ENCODE data around the gene SYNC.
"Not testable (repeated sequence)": the region's sequence is repeated elsewhere in the genome, so short reads cannot be mapped to it uniquely, and the experiment has no call there.

The SYNC gene

DNA sequence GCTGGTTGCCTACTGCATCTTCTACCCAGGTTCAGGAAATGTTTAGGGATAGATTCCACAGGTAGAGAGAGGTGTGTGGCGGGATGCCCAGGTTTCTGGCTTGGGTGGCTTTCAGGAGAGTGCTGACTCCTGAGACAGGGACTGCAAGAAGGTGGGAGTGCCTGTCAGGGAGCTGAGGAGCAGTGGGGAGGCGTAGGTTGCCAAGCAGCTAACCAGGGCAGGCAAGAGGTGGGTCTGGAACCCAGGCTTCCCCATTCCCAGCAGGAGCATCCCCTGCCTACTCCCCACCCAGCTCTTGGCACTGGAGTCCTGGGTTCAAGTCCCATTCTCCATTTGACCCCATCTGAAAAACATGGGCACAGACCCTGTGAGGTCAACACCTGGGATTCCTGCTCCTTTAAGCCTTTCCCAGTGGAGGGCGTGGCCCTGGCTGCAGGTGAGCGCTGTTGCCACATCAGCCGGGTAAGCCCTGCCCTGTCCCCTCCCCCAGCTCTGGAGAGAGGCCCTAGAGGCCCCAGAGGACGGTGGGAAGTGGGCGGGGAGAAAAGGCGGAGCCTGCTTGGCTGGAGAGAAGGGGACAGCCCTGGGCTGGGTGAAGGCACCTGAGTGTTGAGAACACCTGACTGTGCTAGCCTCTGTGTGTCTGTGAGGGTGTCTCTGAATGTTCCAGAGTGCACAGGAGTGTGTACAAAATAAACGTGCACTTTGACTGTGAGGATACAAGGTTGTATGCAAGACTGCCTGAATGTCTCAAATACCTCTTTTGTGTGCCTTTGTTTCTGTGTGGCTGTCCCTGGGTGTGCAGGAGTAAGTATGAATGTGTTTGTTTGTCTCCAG lies 14.0 kb upstream of the SYNC start:
- Histone ChIP-seq H3K4me1 (ENCODE audit: control insufficient read depth, insufficient read depth, low read length) (no peaks in the 10 kb centered on the region), H3K4me3 (ENCODE audit: low read length) (no peak overlapping the region), H3K36me3 (ENCODE audit: control insufficient read depth, insufficient read depth, low read length) (no peaks in the 10 kb centered on the region), H3K27me3 (ENCODE audit: control insufficient read depth, insufficient read depth, low read length) (no peaks in the 10 kb centered on the region), H3K9ac (ENCODE audit: low read length) (no peak overlapping the region), H3K27ac (ENCODE audit: low read depth, low read length) (no peak overlapping the region)

DNA sequence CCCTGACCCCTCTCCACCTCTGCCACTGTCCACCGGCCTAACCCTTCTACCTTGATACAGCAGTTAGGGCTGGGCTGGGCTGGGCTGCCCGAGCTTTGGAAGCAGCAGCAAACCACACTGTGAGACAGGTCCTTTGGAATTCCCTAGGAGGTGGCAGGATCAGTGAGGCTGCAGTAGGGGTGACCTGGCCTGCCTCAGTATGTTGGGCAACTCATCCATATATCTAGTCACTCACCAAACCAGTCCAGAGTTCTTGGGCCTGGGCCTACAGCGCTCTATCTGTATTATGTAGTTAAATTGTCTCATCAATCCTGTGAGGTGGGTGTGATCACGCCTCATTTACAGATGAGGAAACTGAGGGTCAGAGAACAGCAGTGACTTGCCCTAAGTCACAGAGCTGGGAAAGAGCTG lies 13.3 kb upstream of the SYNC start:
- no peaks in the 10 kb centered on the region for H3K27me3 ChIP-seq (ENCODE audit: control insufficient read depth, insufficient read depth, low read length)
- H3K36me3 ChIP-seq (ENCODE audit: control insufficient read depth, insufficient read depth, low read length): no peaks in the 10 kb centered on the region
- H3K4me1 ChIP-seq (ENCODE audit: control insufficient read depth, insufficient read depth, low read length): no peaks in the 10 kb centered on the region
- no peak overlapping the region for H3K9ac ChIP-seq (ENCODE audit: low read length)
- no peak overlapping the region for H3K27ac ChIP-seq (ENCODE audit: low read depth, low read length)
- no peak overlapping the region for H3K4me3 ChIP-seq (ENCODE audit: low read length)

DNA sequence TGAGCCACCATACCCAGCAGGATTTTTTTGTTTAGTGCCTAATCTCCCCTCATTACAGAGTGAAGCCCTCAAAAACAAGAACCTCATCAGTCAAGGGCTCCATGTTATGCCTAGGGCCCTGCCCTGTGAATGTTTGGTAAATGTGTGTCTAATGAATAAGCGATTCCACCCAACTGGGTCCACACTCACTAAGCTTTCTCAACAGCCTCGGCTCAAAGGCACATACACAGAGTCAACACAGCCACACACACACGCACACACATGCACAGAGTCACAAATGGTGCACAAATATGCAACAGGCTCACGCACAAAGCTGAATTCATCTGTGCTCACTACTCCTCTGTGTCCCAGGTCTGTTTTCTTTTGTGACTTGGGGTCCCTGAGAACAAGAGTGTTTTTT lies 11.7 kb upstream of the SYNC start:
- no peak overlapping the region for H3K9ac ChIP-seq (ENCODE audit: low read length)
- no peaks in the 10 kb centered on the region for H3K36me3 ChIP-seq (ENCODE audit: control insufficient read depth, insufficient read depth, low read length)
- H3K27ac ChIP-seq (ENCODE audit: low read depth, low read length): no peak overlapping the region
- no peaks in the 10 kb centered on the region for H3K4me1 ChIP-seq (ENCODE audit: control insufficient read depth, insufficient read depth, low read length)
- H3K4me3 ChIP-seq (ENCODE audit: low read length): no peak overlapping the region
- H3K27me3 ChIP-seq (ENCODE audit: control insufficient read depth, insufficient read depth, low read length): no peaks in the 10 kb centered on the region

DNA sequence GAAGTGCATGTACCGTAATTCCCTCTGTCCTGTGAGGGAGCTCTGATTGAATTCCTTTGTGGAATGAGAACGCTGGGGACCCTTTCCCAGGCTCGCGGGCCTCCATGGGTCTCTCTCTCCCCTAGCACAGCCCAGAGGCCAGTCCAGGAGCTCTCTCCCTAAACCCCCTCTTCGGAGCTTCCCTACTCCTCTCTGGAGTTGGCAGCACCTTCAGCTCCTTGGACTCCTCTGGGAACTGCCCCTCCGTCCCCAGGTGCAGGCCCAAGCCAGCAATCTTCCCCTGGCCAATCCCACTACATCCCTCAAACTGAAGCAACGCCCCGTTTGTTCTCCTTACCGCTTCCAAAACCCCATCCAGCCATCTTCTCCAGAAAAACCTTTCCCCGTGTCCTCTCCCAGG lies 10.5 kb upstream of the SYNC start:
- H3K4me3 ChIP-seq (ENCODE audit: low read length): no peak overlapping the region
- H3K27ac ChIP-seq (ENCODE audit: low read depth, low read length): no peak overlapping the region
- H3K4me1 ChIP-seq (ENCODE audit: control insufficient read depth, insufficient read depth, low read length): no peaks in the 10 kb centered on the region
- no peaks in the 10 kb centered on the region for H3K36me3 ChIP-seq (ENCODE audit: control insufficient read depth, insufficient read depth, low read length)
- no peak overlapping the region for H3K9ac ChIP-seq (ENCODE audit: low read length)
- no peaks in the 10 kb centered on the region for H3K27me3 ChIP-seq (ENCODE audit: control insufficient read depth, insufficient read depth, low read length)

DNA sequence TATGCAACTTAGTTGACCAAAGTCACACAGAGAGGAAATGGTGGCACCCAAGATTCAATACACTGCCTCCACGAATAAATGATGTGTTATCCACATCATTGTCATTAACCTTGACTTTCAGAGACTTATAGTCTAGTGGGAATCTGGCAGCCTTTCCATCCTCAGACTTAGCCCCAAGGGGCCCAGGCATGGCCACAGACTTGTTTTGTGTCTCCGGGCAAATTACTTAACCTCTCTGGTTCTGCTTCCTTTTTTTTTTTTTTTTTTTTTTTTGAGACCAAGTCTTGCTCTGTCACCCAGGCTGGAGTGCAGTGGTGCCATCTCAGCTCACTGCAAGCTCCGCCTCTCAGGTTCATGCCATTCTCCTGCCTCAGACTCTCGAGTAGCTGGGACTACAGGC lies 8.7 kb upstream of the SYNC start:
- H3K27ac ChIP-seq (ENCODE audit: low read depth, low read length): not testable (repeated sequence)

DNA sequence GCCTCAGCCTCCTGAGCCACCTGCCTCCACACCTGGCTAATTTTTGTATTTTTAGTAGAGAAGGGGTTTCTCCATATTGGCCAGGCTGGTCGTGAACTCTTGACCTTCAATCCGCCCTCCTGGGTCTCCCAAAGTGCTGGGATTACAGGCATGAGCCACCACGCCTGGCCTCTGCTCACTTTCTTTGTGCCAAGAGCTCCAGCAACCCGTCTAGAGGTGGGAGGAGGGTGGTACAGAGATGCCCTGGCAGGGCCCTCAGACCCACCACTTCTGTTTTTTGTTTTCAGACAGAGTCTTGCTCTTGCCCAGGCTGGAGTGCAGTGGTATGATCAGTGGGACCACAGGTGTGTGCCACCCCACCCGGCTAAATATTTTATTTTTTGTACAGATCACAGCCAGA lies 6.9 kb upstream of the SYNC start:
- Histone ChIP-seq H3K36me3 (ENCODE audit: control insufficient read depth, insufficient read depth, low read length) (no peaks in the 10 kb centered on the region), H3K4me3 (ENCODE audit: low read length) (no peak overlapping the region), H3K9ac (ENCODE audit: low read length) (no peak overlapping the region), H3K4me1 (ENCODE audit: control insufficient read depth, insufficient read depth, low read length) (peaks cover 7% of the 10 kb centered on the region), H3K27me3 (ENCODE audit: control insufficient read depth, insufficient read depth, low read length) (no peaks in the 10 kb centered on the region), H3K27ac (ENCODE audit: low read depth, low read length) (no peak overlapping the region)

More for the DNA sequence above, 8.7 kb upstream of the SYNC start:
- H3K4me3 ChIP-seq (ENCODE audit: low read length); H3K9ac ChIP-seq (ENCODE audit: low read length); H3K27me3 ChIP-seq (ENCODE audit: control insufficient read depth, insufficient read depth, low read length); H3K4me1 ChIP-seq (ENCODE audit: control insufficient read depth, insufficient read depth, low read length); H3K36me3 ChIP-seq (ENCODE audit: control insufficient read depth, insufficient read depth, low read length): not testable (repeated sequence)

DNA sequence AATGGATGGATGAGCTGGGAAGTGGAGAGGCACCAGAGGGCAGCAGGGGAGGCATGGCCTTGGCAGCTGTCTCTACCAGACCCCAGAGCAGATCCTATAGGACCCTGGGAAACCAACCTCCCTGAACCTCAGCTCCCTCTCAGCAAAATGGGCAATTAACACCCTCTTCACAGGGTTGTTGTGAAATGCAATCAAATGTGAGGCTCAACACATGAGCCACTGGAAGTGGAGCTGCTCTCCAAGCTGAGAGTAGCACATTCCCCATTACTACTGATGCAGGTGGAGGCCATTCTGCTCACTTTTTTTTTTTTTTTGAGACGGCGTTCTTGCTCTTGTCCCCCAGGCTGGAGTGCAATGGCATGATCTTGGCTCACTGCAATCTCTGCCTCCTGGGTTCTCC lies 6.5 kb upstream of the SYNC start:
- no peak overlapping the region for H3K9ac ChIP-seq (ENCODE audit: low read length)
- H3K27me3 ChIP-seq (ENCODE audit: control insufficient read depth, insufficient read depth, low read length): no peaks in the 10 kb centered on the region
- H3K27ac ChIP-seq (ENCODE audit: low read depth, low read length): no peak overlapping the region
- H3K36me3 ChIP-seq (ENCODE audit: control insufficient read depth, insufficient read depth, low read length): no peaks in the 10 kb centered on the region
- H3K4me3 ChIP-seq (ENCODE audit: low read length): no peak overlapping the region
- H3K4me1 ChIP-seq (ENCODE audit: control insufficient read depth, insufficient read depth, low read length): peaks cover 11% of the 10 kb centered on the region

DNA sequence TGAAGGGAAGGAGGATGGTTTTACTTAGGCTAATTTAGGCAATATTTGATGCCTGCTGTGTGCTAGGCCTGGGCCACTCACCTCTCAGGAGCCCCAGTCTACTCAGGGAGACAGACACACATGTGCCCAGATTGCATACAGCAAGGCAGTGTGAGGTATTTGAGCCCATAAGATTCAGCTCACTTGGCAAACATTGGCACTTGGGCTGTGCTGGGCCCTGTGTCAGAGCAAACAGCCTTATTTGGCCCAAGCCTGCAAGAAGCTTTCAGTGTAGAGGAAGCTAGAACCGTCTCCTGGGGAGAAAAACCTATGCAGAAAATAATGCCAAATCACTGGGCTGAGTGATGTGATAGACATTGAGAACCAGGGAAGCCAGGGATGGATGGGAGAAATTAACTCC lies 3.9 kb upstream of the SYNC start:
- H3K36me3 ChIP-seq (ENCODE audit: control insufficient read depth, insufficient read depth, low read length): no peaks in the 10 kb centered on the region
- peaks cover 24% of the 10 kb centered on the region for H3K4me1 ChIP-seq (ENCODE audit: control insufficient read depth, insufficient read depth, low read length)
- peak overlapping the region; percentile 62 for H3K27ac ChIP-seq (ENCODE audit: low read depth, low read length)
- H3K27me3 ChIP-seq (ENCODE audit: control insufficient read depth, insufficient read depth, low read length): no peaks in the 10 kb centered on the region
- no peak overlapping the region for H3K9ac ChIP-seq (ENCODE audit: low read length)
- no peak overlapping the region for H3K4me3 ChIP-seq (ENCODE audit: low read length)

DNA sequence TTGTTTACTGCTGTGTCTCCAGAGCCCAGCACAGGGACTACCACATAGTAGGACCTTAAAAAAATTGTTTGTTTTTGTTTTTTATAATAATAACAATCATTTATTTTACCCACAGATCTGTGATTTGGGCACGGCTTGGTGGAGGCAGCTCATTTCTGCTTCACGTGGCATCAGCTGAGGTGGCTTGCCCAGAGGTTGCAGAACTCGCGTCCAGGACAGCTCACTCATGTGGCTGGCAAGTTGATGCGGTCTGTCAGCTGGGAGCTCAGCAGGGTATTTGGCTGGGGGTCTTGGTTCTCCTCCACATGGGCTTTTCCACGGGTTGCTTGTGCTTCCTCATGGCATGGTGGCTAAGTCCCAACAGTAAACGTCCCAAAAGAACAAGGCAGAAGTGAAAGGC lies 2.9 kb upstream of the SYNC start:
- Histone ChIP-seq H3K27me3 (ENCODE audit: control insufficient read depth, insufficient read depth, low read length) (no peaks in the 10 kb centered on the region), H3K4me1 (ENCODE audit: control insufficient read depth, insufficient read depth, low read length) (peaks cover 24% of the 10 kb centered on the region), H3K9ac (ENCODE audit: low read length) (no peak overlapping the region), H3K4me3 (ENCODE audit: low read length) (no peak overlapping the region), H3K36me3 (ENCODE audit: control insufficient read depth, insufficient read depth, low read length) (no peaks in the 10 kb centered on the region), H3K27ac (ENCODE audit: low read depth, low read length) (peak overlapping the region; percentile 62)

DNA sequence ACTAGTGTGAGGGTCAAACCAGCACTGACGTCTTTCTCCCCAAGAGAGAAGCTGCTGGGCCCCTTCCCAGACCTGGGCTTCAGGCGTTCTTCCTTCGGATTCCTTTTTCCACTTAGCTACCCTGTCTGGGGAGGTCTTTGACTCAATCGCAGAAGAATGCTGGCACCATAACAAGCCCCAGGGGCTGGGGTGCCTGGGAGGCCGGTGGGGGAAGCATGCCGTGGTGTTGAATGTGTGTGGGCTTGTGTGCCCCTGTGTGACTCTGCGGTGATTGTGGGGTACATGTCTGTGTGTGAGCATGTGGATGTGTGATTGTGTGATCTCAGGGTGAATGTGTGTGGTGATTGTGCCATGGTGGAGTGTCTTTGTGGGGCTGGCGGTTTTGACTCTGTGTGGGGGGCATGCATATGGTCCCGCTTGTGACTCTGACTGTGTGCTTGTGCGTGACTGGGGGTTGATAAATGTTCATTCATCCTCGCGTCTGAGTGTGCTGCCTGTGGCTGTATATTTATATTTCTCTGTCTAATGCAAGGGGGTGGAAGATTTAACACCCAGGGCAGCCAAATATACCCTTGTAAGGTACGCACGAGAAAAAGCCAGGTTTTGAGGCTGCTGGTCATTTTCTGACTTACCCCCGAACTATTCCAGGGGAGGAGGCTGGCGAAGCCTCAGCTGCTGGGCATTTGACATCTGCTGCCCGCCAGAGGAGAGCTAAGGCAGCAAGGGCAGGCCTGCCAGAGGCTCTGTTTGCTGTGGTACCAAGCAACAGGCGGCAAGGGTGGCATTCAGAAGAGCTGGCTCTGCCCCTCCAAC lies 1.1 kb upstream of the SYNC start:
- Histone ChIP-seq H3K4me3 (ENCODE audit: low read length) (peak overlapping the region; percentile 80), H3K36me3 (ENCODE audit: control insufficient read depth, insufficient read depth, low read length) (no peaks in the 10 kb centered on the region), H3K4me1 (ENCODE audit: control insufficient read depth, insufficient read depth, low read length) (peaks cover 24% of the 10 kb centered on the region), H3K27ac (ENCODE audit: low read depth, low read length) (peak overlapping the region; percentile 98), H3K9ac (ENCODE audit: low read length) (no peak overlapping the region), H3K27me3 (ENCODE audit: control insufficient read depth, insufficient read depth, low read length) (no peaks in the 10 kb centered on the region)

DNA sequence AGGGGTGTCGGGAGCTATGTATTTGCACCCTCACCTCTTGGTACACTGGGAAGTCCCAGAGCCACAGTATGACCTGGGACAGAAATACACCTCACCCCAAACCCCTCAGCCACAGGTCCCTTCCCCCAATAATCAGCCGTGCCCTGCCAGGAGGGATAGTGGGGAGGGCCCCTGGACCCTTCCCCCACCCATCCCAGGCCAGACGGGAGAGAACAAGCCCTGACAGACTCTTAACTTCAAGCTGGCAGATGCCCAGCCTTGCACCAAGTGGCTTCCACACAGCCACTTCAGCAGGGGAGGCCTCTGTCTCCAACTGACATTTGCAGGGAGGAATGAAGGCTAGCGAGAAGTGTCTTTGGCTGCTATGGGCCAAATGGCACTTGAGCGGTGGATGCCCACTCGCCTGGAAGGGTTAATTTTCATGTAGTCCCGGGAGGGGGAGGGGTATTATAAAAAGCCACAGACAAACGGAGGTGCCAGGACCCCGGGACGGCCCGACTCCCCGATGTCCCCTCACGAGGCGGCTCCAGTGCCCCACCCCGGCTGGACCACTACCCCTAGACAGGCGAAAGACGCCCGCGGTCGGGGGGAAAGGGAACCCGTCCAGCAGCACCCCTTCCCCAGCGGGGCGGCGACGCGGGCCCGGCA lies 495 bp downstream of the SYNC start:
- H3K9ac ChIP-seq (ENCODE audit: low read length): no peak overlapping the region
- H3K4me1 ChIP-seq (ENCODE audit: control insufficient read depth, insufficient read depth, low read length): peaks cover 24% of the 10 kb centered on the region
- no peaks in the 10 kb centered on the region for H3K27me3 ChIP-seq (ENCODE audit: control insufficient read depth, insufficient read depth, low read length)
- H3K4me3 ChIP-seq (ENCODE audit: low read length): peak overlapping the region; percentile 80
- H3K27ac ChIP-seq (ENCODE audit: low read depth, low read length): peak overlapping the region; percentile 98
- no peaks in the 10 kb centered on the region for H3K36me3 ChIP-seq (ENCODE audit: control insufficient read depth, insufficient read depth, low read length)

DNA sequence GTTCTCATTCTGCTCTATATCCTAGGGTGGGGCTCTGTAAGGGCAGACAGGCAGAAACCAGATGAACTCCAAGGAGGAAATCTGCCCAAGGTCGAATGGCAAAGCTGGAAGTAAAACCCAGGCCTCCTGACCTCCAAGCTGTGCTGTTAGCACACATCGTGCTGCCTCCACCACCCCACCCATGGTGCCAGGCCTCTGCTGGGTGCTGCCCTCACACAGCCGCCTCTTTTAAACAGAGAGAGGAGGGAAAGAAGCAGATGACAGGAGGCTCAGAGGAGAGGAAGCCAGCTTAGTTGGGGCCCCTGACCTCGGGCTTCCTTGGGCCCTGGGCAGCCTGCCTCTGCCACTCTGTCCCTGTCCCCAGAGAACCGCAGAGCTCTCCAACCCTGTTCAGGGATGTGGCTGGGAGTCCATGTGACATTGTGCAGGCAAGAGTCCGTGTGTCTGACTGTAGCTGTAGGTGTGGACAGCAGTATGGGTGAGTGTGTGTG lies 1.1 kb downstream of the SYNC start:
- Histone ChIP-seq H3K27ac (ENCODE audit: low read depth, low read length) (peak overlapping the region; percentile 98), H3K36me3 (ENCODE audit: control insufficient read depth, insufficient read depth, low read length) (no peaks in the 10 kb centered on the region), H3K4me1 (ENCODE audit: control insufficient read depth, insufficient read depth, low read length) (peaks cover 21% of the 10 kb centered on the region), H3K27me3 (ENCODE audit: control insufficient read depth, insufficient read depth, low read length) (no peaks in the 10 kb centered on the region), H3K4me3 (ENCODE audit: low read length) (peak overlapping the region; percentile 80), H3K9ac (ENCODE audit: low read length) (no peak overlapping the region)

All from rectal smooth muscle tissue (tissue), 1 donor.